ENCODE measurements around the gene KCNMA1.

KCNMA1 gene

DNA sequence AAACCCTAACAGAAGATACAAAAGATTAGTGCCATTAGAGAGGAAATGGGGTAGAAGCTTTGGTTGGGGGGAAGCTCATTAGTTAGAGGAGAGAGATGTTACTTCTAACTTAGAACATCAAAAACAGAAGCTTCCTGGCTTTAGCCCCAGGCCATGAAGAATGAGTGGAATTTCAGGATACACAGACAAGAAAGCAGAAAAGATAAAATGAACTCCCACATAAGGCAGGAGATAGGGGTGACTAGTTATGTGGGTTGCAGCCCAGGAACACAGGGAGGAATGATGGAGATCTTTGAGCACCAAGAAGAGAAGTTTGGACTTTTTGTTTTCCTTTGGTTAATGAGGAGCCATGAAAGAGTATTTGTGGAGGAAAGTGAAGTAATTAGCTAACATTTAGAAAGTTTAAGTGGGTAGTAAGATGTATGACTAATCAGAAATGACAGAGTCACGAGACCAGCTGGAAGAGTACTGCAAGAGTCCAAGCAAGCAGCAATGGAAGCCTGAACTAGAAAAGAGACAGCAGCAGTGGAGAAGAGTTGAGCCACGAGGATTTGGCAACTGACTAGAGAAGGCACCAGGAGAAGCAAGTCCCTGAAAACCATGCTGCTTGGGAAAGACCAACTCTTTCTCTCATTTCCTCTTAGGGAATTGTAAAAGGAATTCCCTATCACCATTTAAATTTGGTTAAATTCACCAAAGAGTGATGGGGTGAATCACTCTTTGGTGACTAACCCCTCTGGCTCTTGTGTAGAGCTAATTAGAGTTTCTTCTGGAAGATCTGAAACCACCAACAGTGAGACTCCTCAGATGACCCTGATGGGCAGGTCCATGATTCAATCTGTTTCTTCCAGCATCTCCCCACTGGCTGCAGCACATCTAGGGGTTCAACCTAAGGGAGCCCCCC is 131.9 kb downstream of the KCNMA1 start:
- no peak for DNase-seq

DNA sequence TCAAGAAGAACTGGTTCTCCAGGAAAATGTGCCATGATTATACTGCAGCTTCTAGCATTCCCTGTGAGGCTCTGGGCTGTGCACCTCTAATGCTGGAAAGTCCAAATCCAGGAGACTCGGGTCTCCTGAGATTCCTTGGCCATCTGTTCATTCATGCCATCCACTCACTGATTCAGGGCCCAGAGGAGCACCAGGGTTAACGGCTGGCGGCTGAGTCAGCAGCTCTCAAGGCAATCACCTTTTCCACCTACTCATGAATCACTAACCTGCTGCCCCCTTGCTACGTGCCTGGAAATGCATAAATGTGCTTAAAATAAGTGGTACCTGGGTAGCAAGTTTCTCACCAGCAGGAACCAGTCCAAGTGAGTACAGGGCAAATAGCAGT is 132.7 kb downstream of the KCNMA1 start:
- no peak for DNase-seq

DNA sequence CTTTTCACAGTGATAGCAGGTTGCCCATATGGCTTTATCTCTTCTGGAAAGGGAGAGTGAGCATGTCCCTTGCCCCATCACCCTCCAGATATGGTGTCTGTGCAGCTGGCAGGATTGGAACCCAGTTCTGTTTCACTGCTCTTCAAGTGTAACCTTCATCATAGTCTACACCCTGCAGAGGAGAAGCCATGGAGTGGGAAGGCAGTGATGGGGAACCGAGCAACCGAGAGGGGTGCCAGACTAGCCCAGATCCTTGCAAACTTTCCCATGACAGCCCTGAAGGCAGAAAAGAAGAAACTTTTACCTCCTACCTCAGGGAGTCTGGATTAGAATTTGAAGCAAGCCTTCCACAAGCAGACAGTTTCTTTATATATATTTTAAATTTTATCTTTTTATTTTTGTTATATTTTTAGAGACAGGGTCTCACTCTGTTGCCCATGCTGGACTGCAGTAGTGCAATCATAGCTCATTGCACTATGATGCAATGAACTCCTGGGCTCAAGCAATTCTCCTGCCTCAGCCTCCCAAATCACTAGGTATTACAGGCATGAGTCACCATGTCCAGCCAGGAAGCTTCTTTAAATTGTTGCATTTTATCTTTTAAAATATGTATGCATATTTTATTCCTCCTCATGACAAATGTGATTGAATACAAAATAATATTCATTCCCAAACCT is 133.3 kb downstream of the KCNMA1 start:
- no peak for DNase-seq

DNA sequence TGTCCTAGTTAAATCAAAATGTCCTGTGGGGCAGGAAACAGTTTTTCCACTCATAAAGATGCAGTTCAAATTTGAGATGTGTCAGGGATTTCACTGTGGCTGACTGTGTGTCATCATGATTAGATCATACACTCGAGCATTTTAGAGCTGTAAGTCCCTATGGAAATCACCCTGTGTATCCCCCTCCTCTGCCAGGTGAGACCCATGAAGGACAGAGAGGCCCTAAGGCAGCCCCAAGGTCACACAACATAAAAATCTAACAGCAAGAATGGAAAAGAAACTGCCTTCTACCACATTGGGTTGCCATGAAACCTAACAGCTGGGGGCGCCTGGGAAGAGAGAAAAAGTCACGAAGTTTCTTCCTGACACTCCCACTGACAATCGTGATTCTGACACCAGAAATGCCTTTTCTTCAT is 135.8 kb downstream of the KCNMA1 start:
- DNase-seq, result no peak

DNA sequence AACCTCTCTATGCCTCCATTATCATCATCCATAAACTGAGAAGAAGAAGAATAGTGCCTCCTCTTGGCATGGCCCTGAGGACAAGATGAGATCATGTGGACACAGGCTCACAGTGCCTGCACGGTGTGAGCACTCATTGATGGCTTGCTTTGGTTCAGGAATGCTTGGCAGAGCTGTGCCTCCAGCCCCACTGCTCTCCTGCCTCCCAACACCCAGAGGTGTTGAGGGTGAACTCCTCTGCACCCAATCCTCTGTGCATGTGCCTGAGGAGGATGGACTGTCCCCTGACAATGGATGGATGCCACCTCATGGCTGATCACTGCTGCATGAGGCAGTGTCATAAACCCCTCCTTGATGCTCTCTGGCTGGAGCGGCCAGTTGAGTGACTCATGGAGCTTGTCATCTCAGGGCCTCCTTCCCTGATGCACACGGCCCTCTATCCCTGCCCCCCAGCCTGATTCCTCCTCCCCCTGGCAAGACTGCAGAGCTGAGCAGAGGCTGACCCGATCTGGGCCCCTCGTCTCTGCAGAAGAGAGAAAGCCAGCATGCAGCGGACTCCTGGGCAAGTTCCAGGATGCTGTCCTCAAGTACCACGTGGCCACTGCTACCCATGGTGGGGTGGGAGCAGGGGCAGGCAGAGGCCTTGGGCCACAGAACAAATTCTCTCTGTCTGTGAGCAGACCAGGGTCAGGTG is 136.3 kb downstream of the KCNMA1 start:
- DNase-seq, result no peak

DNA sequence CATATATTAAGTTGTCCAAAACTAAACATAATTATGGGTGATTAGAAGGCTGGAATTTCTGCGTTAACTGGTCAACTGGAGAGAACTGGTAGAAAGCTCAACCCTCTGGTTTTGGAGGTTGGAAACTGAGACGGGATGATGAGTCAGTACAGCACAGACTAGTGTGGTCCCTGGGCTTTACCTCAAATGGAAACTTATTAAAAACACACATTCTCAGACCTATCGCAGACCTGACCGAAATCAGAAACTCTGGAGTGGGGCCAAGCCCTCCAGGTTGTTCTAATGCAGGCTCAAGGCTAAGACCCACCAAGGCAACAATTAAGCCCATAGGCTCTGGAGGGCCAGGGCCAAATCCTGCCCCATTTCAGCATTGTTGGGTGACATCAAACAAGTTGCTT is 136.9 kb downstream of the KCNMA1 start:
- DNase-seq, result no peak

DNA sequence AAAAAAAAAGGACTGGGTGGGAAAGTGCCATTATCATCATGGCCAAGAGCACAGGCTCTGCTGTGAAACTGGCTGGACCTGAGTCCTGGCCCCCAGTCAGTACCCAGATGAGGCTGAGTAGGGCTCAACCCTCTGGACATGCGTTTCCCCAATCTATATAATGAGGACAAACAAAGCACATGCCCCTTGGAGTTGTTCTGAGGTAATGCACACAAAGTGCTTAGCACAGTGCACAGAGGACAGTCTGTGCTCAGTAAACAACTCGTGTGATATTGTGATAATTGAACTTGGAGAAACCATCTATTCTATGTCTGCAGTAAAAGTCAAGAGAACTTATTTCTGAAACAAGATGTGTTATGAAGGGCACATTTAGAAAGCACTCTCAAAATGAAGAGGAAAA is 138.8 kb downstream of the KCNMA1 start:
- DNase-seq, result no peak

DNA sequence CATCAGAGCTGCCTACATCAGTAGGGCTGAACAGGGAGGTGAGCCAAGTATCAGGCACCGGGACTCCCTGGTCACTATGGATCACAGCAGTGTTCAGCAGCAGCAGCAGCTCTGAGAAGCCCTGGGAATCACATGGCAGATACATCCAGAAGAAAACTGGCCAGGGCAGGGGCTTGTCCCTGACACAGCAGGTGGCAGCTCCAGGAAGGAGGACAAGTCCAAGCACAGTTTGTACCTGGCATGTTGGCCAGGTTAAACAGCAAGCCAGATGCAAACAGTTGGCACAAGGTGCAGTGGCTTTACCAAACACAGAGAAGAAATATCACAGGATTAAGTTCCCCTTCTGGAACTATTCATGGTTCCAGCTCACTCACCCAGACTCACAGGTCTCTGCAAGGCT is 139.4 kb downstream of the KCNMA1 start:
- DNase-seq, result no peak

DNA sequence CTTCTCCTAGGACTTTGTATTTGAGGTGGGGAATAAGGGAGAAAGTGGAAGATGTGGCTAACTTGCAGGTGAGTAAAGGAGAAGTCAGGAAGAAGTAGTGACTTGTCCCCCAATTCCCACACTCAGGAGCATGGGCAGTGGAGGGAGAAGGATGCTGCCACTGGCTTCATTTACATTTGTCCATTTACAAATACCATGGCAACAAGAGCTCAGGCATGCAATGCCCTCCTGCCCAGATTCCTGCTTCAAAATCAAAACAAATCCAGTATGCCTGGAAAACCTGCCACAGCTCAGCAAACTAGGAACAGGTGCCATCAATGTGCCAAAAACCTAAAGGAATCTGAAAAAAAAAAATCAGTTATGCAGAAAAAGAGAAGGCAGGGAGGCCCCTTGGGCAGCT is 139.9 kb downstream of the KCNMA1 start:
- no peak for DNase-seq

DNA sequence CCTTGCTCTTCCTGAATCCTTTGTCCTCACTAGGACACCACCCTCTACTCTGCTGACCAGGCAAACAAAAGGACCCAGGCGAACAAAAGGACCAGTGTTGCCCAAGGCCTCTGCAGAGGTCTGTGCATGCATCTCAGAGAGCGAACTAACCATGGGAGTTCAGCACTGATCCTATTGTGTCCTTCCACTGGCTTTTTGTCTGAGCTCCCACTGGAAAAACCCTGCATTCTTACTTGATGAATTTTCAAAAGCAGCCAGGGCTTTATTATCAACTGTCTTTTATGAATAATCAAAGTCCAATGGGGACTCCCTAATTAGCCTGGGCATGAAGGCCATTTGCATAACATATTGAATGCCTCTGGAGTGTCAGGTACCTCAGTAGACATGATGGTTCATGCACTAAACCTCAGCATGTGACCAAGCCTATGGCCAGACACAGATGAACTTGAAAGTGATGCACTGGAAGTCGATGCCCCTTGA is 140.6 kb downstream of the KCNMA1 start:
- no peak for DNase-seq

DNA sequence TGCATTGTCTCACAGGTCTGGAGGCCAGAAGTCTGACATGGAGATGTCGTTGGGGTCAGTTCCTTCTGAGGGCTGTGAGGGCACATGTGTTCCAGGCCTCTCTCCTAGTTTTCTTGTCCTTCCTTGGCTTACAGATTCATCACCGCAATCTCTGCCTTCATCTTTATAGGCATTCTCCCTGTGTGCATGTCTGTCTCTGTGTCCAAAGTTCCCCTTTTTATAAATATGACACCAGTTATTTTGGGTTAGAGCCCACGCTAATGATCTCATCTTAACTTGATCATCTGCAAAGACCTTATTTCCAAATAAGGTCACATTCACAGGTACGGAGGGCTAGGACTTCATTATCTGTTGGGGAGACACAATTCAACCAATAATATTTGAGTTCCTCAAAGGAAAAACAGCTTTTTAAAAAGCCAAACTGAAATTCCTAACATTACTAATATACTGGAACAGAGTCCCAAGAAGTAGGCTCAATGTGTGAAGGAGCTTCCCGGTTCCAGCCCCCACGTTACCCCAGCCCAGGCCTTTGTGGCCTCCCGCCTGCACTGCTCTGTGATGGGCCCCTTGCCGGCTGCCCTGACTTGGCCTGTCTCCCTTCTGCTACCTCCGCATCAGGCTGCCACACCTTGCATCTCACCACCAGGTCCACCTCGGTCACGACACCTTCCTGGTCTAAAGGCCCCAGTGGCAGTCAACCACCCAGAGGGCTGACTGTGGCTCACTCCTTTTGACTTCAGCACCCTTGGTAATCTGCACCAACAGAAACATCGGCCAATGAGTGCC is 142.7 kb downstream of the KCNMA1 start:
- no peak for DNase-seq

DNA sequence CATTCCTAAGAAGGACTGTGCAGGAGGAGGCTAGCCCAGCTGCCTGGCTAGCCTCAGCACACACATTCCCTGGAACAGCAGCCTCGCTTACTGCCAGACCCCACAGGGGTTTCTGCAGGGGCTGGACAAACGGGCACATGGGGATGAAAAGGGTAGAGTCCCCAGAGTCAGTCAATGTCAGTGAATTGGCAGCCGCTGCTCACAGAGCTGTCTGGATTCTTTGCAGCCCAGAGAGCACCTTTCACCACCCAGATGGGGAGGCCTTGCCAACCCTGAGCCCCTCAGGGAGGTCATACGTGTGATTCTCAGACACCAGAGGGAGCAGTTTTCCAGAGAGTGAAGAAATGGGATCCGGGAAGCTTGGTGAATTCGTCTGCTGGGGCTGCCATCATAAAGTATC is 143.3 kb downstream of the KCNMA1 start:
- DNase-seq, result no peak

DNA sequence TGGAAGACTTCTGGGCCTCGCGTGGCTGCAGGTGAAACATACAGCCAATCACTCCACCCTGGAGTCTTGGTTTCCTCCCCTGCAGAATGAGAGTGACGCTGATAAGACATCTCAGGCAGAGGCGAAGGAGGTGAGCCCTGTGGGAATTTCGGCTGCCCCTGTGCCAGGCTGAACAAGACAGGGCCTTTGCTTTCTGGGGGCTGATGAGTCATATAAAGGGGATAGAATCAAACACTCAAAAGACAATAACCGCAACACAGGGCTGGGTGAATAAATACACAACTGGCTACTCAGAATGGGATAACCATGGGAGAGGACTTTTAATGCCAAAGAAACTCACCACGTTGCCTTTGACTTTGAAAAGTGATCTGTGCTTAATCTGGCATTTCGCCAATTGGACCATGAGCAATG is 143.8 kb downstream of the KCNMA1 start:
- DNase-seq, result no peak

DNA sequence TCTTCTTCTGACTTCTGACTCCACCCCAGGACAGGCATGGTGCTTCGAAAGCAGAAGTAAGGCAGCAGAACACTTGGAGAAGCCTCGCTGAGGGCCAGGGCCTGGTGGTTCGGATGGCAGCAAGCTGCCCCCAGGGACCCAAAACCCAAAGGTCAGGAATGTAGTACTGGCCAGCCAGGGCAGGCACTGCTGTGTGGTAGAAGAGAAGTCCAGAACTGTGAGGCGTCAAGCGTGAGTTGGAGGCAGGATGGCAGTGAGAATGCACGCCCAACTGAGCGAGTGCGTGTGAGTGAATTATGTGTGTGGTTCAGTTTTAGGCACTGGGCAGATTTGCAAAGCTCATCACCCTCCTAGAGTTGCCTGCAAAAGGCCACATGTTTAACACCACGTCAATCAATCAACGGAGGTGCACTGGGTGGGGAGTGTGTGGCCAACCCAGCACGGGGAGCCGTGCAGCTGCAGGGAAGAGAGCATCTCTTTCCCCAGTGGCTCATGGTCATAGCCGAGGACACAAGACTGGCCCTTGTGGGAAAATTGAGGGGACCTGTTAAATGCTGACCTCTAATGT is 144.3 kb downstream of the KCNMA1 start:
- no peak for DNase-seq

DNA sequence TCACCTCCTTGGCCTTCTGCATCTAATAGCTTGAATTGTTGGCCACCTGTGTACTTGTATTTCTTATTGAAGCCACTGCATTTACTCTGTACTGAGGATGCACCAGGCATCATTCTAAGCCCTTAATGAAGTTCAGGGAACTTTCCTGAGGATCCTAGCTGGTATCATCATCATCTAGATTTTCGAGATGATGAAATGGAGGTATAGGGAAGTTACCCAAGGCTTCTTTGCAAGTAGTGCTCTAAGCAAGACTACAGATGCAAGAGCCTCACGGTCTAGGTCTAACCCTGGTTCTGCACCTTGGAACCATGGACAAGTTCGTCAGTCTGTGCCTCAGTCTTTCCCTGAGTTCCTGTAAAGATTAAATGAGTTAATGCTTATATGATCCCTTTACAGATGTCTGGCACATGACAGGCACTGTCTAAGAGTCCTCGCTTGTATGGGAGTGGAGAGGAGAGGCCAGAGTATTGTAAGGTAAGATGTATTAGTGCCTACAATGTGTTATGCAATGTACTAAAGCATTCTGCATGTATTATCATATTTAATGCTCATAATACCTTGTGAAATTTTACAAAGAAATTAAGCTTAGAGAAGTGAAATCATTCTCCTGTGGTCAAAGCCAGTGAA is 145.1 kb downstream of the KCNMA1 start:
- DNase-seq, result no peak

DNA sequence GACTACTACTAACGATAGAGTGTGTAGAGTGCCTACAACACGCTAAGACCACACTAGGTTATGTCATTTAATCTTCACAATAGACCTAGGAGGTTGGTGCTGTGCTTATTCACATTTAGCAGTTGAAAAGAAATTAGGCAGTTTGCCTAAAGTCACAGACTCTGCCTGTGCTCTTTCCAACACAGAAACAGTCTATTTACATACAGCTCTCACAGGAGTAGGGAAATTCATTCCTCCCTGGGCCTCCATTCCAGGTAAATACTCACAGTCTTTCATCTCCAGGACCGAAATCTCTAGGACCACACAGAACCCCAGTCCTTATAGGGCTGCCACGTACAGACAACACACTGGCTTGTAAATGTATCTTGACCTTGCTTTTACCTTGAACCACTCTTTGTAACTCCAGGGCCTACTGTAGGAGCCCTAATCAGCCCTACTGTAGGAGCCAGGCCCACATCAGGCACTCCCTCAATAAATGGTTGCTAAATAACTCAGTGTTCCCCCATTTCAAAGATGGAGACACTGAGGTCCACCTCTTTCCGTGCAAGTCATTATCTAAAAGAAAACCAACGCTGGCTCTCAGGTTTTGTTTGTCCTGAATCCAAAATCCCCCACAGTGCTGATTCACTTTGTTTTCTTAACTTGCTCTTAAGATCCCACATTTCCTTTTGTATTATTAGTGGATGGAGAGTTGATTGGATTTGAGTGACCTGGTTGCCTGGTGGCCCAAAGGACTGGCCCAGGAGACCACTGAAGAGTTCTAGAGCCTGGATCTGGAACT is 146.9 kb downstream of the KCNMA1 start:
- no peak for DNase-seq

DNA sequence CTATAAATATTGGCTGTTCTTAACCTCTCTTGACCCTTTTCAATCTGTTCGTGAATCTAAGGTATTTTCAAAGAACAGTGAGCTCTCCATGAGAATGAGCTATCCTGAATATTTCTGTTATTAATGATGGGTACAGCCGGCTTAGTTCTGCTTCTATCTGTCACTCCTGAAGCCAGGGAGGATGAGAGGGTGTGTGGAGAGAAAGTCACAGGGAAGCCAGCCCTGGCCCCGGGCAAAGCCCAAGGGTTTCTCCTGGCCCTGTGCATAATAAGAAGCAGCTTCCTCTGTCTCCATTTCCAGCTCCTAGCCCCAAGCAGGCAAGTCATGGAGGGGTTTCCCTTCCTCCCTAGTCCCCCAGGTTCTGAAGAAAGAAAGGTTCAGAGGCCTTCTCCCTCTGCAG is 151.1 kb downstream of the KCNMA1 start:
- DNase-seq, result no peak

DNA sequence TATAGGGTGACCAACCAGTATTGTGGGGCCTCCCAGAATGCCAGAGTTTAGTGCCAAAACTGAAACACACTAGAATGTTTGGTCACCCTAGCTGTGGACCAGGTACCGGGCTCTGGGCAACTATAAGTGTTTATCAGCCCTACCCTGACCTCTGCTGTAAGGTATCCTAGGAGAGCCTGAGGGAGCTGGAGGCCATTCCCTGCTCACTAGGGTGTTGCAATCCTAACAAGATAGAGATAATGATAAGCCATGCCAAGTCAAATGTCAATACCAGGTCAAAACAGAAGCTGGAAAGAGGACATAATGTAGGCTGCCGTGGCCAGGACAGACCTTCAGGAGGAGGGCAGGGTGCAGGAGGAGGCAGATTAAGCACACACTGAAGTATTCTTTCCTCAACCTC is 151.8 kb downstream of the KCNMA1 start:
- no peak for DNase-seq

DNA sequence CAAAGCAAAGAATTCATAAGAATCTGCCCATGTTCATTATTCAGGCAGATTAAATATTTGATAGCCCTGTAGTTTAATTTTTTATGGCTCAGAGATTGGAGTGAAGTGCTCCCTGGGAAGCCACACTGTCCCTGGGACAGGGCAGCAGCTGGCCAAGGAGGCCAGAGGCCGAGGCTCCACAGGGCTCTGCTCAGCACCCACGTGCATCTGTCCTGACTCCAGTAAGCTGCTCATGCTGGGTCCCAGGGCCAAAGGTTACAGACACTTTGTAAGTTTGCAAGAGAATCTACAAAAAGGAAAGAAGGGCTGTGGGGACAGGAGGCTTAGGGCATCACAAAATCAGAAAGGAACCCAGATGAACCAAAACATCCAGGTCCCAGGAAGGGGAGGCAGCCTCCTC is 155.5 kb downstream of the KCNMA1 start:
- DNase-seq, result no peak

DNA sequence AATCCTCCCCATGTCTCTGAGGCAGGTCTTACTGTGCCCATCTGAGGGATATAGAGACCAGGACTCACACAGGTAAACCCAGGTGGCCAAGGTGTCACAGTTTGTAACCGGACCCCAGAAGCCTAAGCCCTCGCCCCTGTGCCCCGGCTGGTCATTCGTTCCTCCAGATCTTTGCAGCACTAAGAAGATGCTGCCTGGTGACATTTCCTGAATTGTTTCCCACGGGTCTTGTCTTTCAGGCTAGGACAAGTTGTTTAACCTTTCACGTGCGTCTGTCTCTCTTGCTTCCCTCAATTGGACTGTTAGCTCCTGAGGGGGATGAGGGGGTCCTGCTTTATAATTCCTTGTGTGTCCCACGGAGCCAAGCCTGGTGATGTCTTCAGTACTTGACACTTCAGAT is 158.0 kb downstream of the KCNMA1 start:
- no peak for DNase-seq

DNA sequence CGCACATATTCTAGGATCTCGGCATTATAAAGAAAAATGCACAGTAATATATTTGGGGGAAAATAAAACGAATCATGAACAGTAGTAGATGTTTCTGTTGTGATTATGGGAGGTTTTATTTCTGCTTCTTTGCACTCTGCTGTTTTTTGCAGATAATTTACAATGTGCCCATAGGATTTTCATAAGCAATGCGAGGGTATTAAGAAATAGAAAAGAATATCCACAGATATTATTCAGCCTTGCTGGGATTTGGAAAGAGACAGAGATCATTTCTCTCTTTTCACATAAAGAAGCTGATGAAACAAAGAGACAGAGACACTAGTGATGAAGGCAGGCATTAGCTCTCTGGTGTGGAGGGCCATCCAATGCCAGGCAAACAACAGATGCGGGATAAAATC is 158.6 kb downstream of the KCNMA1 start:
- no peak for DNase-seq

Measured in T-helper 2 cell (primary cell).